ENCODE results near the gene RNU7-1. TPM values are rescaled to one million over a fixed set of nuclear protein-coding genes. Genes with fewer than 3 reads are reported as not detected.

Gene RNU7-1
- total and polyA plus RNA-seq, 2 experiments from 2014 or later: not detected

GRCh38 chr12:6966351-6966750, 22.7 kb downstream of the RNU7-1 start:
- Histone ChIP-seq H3K4me1 (ENCODE audit: low read depth) (peaks cover 20% of the 10 kb centered on the region), H3K9me3 (ENCODE audit: low read depth) (no peaks in the 10 kb centered on the region), H3K36me3 (peaks cover 39% of the 10 kb centered on the region), H3K27me3 (no peaks in the 10 kb centered on the region), H3K4me3 (no peak overlapping the region), H3K27ac (no peak overlapping the region)
- no peak for DNase-seq (ENCODE audit: low read depth in 1 of 2, low spot score in 1 of 2)
- TF ChIP-seq, protein P1, sequence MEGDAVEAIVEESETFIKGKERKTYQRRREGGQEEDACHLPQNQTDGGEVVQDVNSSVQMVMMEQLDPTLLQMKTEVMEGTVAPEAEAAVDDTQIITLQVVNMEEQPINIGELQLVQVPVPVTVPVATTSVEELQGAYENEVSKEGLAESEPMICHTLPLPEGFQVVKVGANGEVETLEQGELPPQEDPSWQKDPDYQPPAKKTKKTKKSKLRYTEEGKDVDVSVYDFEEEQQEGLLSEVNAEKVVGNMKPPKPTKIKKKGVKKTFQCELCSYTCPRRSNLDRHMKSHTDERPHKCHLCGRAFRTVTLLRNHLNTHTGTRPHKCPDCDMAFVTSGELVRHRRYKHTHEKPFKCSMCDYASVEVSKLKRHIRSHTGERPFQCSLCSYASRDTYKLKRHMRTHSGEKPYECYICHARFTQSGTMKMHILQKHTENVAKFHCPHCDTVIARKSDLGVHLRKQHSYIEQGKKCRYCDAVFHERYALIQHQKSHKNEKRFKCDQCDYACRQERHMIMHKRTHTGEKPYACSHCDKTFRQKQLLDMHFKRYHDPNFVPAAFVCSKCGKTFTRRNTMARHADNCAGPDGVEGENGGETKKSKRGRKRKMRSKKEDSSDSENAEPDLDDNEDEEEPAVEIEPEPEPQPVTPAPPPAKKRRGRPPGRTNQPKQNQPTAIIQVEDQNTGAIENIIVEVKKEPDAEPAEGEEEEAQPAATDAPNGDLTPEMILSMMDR (IDR thresholded peaks at IDR 0.05; ENCODE audit: low read depth, low read length): no peak

GRCh38 chr12:6967651-6968100, 24.1 kb downstream of the RNU7-1 start:
- peaks cover 39% of the 10 kb centered on the region for H3K36me3 ChIP-seq
- TF ChIP-seq, protein P1 (IDR thresholded peaks at IDR 0.05; ENCODE audit: low read depth, low read length): no peak
- H3K27ac ChIP-seq: no peak overlapping the region
- no peak overlapping the region for H3K4me3 ChIP-seq
- no peaks in the 10 kb centered on the region for H3K9me3 ChIP-seq (ENCODE audit: low read depth)
- no peaks in the 10 kb centered on the region for H3K27me3 ChIP-seq
- no peak for DNase-seq (ENCODE audit: low read depth in 1 of 2, low spot score in 1 of 2)
- peaks cover 16% of the 10 kb centered on the region for H3K4me1 ChIP-seq (ENCODE audit: low read depth)

GRCh38 chr12:6968426-6968825, 24.8 kb downstream of the RNU7-1 start:
- H3K27ac ChIP-seq: no peak overlapping the region
- no peaks in the 10 kb centered on the region for H3K9me3 ChIP-seq (ENCODE audit: low read depth)
- TF ChIP-seq, protein P1 (IDR thresholded peaks at IDR 0.05; ENCODE audit: low read depth, low read length): no peak
- H3K36me3 ChIP-seq: peaks cover 39% of the 10 kb centered on the region
- H3K27me3 ChIP-seq: no peaks in the 10 kb centered on the region
- peaks cover 16% of the 10 kb centered on the region for H3K4me1 ChIP-seq (ENCODE audit: low read depth)
- no peak overlapping the region for H3K4me3 ChIP-seq
- no peak for DNase-seq (ENCODE audit: low read depth in 1 of 2, low spot score in 1 of 2)

DNA sequence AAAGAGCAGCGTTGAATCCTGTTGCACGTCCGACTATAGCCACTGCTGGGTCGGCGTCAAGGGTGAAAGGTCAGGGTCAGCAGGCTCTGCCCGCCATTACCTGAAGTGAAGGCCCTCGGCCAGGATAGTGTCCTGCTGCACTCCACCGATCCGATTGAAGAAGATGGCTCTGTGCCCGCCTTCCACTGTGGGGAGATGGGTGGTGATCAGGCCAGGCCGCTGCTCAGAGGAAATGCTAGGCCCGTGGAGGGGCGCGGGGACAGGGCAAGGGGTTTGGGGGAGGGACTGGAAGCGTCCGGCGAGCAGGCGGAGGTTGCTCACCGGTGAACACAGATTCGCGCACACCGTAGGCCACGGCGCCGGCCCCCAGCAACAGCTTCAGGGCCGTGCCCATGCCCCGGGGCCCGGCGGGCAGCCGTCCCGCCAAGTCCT, 26.5 kb downstream of the RNU7-1 start:
- Histone ChIP-seq H3K4me3 (peak overlapping the region; percentile 86), H3K27ac (peak overlapping the region; percentile 91), H3K9me3 (ENCODE audit: low read depth) (no peaks in the 10 kb centered on the region), H3K27me3 (no peaks in the 10 kb centered on the region), H3K4me1 (ENCODE audit: low read depth) (peaks cover 13% of the 10 kb centered on the region), H3K36me3 (peaks cover 49% of the 10 kb centered on the region)
- DNase-seq (ENCODE audit: low read depth in 1 of 2, low spot score in 1 of 2): no peak
- TF ChIP-seq, protein P1 (IDR thresholded peaks at IDR 0.05; ENCODE audit: low read depth, low read length): no peak

GRCh38 chr12:6974180-6974579, 30.6 kb downstream of the RNU7-1 start:
- no peak overlapping the region for H3K4me3 ChIP-seq
- no peak overlapping the region for H3K27ac ChIP-seq
- peaks cover 25% of the 10 kb centered on the region for H3K36me3 ChIP-seq
- TF ChIP-seq, protein P1 (IDR thresholded peaks at IDR 0.05; ENCODE audit: low read depth, low read length): no peak
- DNase-seq (ENCODE audit: low read depth in 1 of 2, low spot score in 1 of 2): no peak
- H3K4me1 ChIP-seq (ENCODE audit: low read depth): peaks cover 9% of the 10 kb centered on the region
- no peaks in the 10 kb centered on the region for H3K27me3 ChIP-seq
- H3K9me3 ChIP-seq (ENCODE audit: low read depth): no peaks in the 10 kb centered on the region
